Fibroblast of skin of abdomen (primary cell): ENCODE results near the gene CRYBG3.

Experiments used
- DNase-seq: peaks from one replicate; pipeline ENCODE4 v3.0.0-alpha.2; 2013

The CRYBG3 gene

DNA sequence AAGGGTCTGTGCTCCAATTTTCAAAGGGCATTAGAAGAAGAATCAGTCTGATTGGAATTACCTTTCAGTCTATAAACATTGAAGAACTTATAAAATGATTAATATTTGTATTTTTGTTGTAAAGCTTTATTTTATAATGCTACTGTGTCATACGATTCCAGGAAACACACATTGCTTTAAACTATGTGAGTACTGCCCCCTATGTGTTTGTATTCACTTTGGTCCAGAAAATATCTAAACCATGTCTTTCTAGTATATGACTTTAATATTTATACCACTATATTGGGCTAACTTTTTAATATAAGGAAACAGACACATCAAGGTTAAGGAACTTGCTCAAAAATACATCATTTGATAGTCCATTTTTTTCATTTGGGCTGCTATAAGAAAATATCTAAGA is 153.7 kb downstream of the CRYBG3 start:
- no peak for DNase-seq

DNA sequence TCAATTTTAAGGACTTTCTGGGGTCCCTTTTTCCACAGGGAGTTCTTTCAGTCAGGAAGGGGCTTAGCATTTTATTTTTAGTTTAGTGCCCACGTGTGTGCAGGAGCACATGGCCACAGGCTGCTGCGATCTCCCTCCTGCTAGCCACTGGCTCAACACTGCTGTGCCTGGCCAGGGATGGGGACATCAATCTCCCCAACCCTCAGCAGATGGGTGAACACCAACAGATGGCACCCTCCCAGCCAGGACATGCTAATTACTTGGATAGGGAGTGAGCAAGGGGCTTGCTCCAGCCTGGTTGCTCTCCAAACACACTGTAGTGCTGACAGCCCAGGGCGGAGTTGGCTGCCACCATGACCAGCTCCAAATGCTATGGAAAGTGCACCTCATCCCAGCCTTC is 157.8 kb downstream of the CRYBG3 start:
- DNase-seq, result no peak

DNA sequence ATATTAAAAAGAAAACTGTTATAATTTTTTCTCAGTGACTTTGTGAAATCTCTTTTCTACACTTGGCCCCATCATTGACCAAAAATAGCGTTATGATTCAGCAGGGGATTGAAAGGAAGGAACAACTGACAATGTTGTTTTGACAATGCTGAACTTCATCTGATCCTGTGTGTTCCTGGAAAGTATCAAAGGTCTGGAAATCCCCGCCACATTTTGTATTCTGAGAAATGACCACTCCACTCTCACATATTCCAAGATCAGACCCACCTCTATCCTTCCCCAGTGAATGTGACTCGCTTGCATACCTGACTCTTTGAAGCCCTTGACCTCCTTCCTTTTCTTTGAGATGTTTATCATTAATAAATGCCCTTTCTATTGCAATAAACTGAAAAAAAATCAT is 160.1 kb downstream of the CRYBG3 start:
- no peak for DNase-seq

- no peak for DNase-seq
Measured at GRCh38 chr3:97983933-97984491, 162.2 kb downstream of the CRYBG3 start.

DNA sequence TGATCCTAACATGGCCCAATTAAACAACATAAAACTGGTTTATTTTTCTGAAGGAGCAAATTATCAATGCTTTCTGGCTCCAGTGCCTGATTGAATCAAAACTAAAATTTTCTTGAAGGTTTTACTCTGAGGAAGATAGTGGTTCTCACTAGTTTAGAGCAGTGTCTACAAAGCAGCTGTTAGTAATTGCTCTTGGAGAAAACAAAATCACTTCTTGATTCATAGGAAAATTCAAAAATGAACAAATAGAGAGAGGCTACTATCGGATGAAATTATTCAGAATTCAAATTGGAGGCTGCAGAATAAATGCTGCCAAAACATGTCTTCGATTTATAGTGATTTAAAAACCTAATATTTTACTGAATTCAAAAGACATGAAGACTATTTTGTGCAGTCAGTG is 165.5 kb downstream of the CRYBG3 start:
- no peak for DNase-seq

DNA sequence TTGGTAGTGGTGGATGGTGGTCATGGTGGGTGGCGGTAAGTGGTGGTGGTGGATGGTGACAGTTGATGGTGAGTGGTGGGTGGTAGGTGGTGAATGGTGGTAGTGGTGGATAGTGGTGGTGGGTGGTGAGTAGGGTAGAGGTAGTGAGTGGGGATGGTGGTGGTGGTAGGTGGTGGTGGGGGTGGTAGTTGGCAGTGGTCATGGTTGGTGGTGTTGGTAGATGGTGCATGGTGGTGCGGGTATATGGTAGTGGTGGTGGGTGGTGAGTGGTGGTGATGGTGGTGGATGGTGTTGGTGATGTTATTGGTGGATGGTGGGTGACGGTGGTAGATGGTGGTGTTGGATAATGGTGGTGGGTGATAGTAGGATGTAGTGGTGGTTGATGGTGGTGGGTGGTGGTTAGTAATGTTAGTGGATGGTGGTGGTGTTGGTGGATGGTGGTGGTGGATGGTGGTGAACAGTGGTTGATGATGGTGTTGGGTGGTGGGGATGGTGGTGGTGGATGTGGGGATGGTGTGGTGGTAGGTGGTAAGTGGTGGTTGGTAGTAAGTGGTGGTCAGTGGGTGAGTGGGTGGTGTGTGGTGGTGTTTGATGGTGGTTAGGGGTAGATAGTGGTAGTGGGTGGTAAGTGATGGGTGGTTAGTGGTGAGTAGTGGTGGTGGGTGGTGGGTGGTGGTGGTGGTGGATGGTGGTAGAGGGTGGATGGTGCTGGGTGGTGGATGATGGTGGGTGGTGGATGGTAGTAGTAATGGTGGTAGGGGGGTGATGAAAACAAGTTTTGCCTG is 167.2 kb downstream of the CRYBG3 start:
- DNase-seq, result no peak

- no peak for DNase-seq
Measured at GRCh38 chr3:97990624-97991292, 168.9 kb downstream of the CRYBG3 start.

- no peak for DNase-seq
Measured at GRCh38 chr3:97991293-97991682, 169.5 kb downstream of the CRYBG3 start.

DNA sequence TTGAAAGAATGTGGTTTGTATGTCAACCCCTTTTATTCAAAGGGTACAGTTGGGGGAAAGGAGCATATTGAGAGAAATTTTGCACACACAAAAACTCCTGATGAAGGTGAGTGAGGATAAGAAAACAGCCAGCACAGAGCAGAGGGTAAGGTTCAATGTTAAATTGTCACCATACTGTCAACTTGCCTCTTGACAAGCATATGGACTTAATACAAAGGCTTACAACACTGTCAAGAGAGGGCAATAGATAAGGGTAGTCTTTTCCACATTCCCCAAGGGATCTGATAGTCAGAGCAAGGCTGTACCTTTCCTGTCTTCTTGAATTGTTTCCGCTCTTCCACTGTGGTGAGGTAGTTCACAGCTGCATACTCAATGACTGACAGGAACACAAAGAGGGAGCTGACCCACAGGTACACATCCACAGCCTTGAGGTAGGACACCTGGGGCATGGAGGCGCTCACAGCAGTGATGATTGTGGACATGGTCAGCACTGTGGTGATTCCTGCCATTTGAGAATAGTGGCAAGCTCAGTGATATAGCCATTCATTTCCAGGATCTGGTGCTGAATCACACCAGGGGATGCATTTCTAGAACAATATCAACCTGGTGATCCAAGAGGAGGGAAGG is 170.8 kb downstream of the CRYBG3 start:
- DNase-seq, result no peak

- DNase-seq, result no peak
Measured at GRCh38 chr3:97993526-97993925, 171.7 kb downstream of the CRYBG3 start.

GRCh38 chr3:97994328-97994945 is 172.6 kb downstream of the CRYBG3 start:
- DNase-seq, result no peak
